ENCODE data around the gene MAPK7. TPM values are rescaled to one million over a fixed set of nuclear protein-coding genes. Genes with fewer than 3 reads are reported as not detected.

The MAPK7 gene
- polyA plus RNA-seq, 1 of the 3 experiments (the other 2 are of a cell fraction), result 19.1 TPM

DNA sequence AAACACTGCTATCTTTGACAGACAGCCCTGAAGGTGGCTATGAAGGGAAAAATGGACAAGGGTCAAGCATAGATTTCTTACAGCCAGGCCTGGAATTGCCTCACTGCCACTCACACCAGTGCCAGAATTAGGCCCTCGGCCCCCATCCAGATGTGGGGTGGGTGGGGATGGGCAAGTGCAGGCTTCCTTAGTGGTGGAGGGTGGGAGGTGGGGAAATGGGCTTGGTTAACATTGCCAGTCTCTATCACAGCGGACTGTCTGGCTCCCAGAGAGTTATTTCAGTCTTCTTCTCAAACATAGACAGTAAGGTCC lies 40.6 kb upstream of the MAPK7 start (continued):
- TF ChIP-seq, protein P1, sequence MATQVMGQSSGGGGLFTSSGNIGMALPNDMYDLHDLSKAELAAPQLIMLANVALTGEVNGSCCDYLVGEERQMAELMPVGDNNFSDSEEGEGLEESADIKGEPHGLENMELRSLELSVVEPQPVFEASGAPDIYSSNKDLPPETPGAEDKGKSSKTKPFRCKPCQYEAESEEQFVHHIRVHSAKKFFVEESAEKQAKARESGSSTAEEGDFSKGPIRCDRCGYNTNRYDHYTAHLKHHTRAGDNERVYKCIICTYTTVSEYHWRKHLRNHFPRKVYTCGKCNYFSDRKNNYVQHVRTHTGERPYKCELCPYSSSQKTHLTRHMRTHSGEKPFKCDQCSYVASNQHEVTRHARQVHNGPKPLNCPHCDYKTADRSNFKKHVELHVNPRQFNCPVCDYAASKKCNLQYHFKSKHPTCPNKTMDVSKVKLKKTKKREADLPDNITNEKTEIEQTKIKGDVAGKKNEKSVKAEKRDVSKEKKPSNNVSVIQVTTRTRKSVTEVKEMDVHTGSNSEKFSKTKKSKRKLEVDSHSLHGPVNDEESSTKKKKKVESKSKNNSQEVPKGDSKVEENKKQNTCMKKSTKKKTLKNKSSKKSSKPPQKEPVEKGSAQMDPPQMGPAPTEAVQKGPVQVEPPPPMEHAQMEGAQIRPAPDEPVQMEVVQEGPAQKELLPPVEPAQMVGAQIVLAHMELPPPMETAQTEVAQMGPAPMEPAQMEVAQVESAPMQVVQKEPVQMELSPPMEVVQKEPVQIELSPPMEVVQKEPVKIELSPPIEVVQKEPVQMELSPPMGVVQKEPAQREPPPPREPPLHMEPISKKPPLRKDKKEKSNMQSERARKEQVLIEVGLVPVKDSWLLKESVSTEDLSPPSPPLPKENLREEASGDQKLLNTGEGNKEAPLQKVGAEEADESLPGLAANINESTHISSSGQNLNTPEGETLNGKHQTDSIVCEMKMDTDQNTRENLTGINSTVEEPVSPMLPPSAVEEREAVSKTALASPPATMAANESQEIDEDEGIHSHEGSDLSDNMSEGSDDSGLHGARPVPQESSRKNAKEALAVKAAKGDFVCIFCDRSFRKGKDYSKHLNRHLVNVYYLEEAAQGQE (IDR thresholded peaks at IDR 0.05; ENCODE audit: low read depth, low read length), result no peak
- TF ChIP-seq FOSL2 (IDR thresholded peaks at IDR 0.05; ENCODE audit: borderline replicate concordance, low read depth) (no peak), ELF1 (IDR thresholded peaks at IDR 0.05) (no peak), RFX5 (IDR thresholded peaks at IDR 0.05; ENCODE audit: low read length) (no peak), FOXJ3 (CRISPR knock-in tag; IDR thresholded peaks at IDR 0.05) (no peak), YY1 (IDR thresholded peaks at IDR 0.05; ENCODE audit: low read depth) (no peak)
- TF ChIP-seq, protein P2, sequence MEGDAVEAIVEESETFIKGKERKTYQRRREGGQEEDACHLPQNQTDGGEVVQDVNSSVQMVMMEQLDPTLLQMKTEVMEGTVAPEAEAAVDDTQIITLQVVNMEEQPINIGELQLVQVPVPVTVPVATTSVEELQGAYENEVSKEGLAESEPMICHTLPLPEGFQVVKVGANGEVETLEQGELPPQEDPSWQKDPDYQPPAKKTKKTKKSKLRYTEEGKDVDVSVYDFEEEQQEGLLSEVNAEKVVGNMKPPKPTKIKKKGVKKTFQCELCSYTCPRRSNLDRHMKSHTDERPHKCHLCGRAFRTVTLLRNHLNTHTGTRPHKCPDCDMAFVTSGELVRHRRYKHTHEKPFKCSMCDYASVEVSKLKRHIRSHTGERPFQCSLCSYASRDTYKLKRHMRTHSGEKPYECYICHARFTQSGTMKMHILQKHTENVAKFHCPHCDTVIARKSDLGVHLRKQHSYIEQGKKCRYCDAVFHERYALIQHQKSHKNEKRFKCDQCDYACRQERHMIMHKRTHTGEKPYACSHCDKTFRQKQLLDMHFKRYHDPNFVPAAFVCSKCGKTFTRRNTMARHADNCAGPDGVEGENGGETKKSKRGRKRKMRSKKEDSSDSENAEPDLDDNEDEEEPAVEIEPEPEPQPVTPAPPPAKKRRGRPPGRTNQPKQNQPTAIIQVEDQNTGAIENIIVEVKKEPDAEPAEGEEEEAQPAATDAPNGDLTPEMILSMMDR (IDR thresholded peaks at IDR 0.05), result no peak

DNA sequence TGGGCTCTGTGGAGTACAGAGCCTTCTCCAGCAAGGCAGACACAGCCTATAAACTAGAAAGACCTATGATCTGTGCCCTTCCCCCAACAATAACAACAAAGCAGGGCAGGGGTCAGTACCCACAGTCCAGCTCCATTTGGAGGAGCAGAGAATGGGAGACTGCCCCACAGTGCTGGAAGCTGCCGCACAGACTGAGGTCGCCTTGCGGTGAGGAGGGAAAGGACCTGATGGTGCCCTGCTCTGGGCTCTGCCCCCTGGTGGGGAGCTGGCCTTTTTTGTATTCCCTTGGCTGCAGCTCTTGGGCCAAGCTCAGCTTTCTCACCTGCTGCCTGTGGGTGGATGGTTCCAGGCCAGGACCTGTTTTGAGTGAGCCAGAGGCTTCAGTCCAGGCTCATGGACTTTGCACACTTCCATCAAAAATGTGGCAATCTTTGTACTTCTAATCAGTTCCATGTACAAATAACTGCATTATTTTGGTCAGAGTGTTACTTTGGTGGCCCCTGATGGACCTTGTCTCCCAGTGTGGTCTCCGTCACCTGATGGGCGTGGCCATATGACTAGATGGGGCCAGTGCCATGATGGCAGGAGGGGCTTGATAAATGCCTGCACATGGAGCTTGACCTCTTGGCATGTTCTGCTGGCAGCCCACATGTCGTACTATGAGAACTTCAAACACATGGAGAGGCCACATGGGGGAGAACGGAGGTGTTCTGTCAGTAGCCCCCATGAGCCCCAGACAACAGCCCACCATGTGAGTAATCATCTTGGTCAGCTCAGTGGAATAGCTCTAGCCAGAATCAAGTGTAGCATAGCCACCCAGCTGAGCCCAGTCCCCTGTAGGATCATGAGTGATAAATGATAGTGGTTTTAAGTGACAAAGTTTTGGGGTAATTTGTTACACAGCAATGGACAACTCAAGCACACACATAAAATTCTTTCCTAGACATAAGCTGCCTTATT lies 40.0 kb upstream of the MAPK7 start:
- Histone ChIP-seq H3K36me3 (replicated peaks in 1 of 2; ENCODE audit: control insufficient read depth in 1 of 2, insufficient read depth in 2 of 2, low read length in 1 of 2) (peaks cover 2 to 4% of the 10 kb centered on the region in 2 experiments), H3K4me2 (no peak overlapping the region), H3K79me2 (ENCODE audit: insufficient read depth) (no peaks in the 10 kb centered on the region), H3K27ac (ENCODE audit: low read depth in 2 of 2, low read length in 1 of 2) (no peak overlapping the region), H3K4me3 (ENCODE audit: low read depth in 2 of 2, low read length in 1 of 2) (no peak overlapping the region), H3K27me3 (ENCODE audit: insufficient read depth) (no peaks in the 10 kb centered on the region), H3K9me2 (no peaks in the 10 kb centered on the region), H3K4me1 (ENCODE audit: control insufficient read depth in 1 of 2, insufficient read depth in 2 of 2, low read depth in 1 of 2, low read length in 1 of 2) (peaks cover 5 to 8% of the 10 kb centered on the region in 2 experiments; a peak in 2 of 4 replicates), H3F3A (replicated peaks; ENCODE audit: insufficient read depth) (no peaks in the 10 kb centered on the region), H3K9me3 (no peaks in the 10 kb centered on the region), H4K20me1 (ENCODE audit: insufficient read depth) (no peaks in the 10 kb centered on the region), H3K9ac (no peak overlapping the region), H2AFZ (ENCODE audit: low read depth) (no peak overlapping the region)
- ChIA-PET CTCF (interaction anchor here (0.6 to 2.0 kb wide), 8 partner anchors 16 to 108 kb away, joined by 3 to 11 read pairs (median 3); partner anchors contain the start of gene B9D1), POLR2A (interaction anchor here (0.5 kb wide), 1 partner anchor 33 kb away, joined by 3 read pairs; no protein-coding TSS in a partner anchor)
- no peak for TF ChIP-seq POLR2AphosphoS5 (IDR thresholded peaks at IDR 0.05; ENCODE audit: low read depth, low read length)
- TF ChIP-seq NRF1 (IDR thresholded peaks at IDR 0.05; ENCODE audit: low read depth, low read length), result no peak
- TF ChIP-seq RAD21 (IDR thresholded peaks at IDR 0.05; ENCODE audit: low read length), result peak; percentile 43
- TF ChIP-seq, protein P1 (IDR thresholded peaks at IDR 0.05; ENCODE audit: low read depth, low read length), result no peak
- no peak for TF ChIP-seq JUND (IDR thresholded peaks at IDR 0.05)
- TF ChIP-seq, protein P2 (IDR thresholded peaks at IDR 0.05), result peak; percentile 55
- no peak for TF ChIP-seq MXI1 (IDR thresholded peaks at IDR 0.05; ENCODE audit: low read depth, low read length)
- TF ChIP-seq SMC3 (IDR thresholded peaks at IDR 0.05; ENCODE audit: low read depth, low read length), result peak; percentile 37; the same call in 1 of the 2 replicates
- no peak for TF ChIP-seq FOXJ3 (CRISPR knock-in tag; IDR thresholded peaks at IDR 0.05)
- WGBS (ENCODE audit: low lambda C conversion rate), result 89% methylated on average over 6 of the region's 7 CpGs
- peak; percentile 62 for DNase-seq

All from SK-N-SH (cell line).